GM18867 (cell line): ENCODE measurements around the gene PCSK5.
"Not testable (repeated sequence)": the region's sequence is repeated elsewhere in the genome, so short reads cannot be mapped to it uniquely, and the experiment has no call there.

Experiments used
- ATAC-seq: cut with Tn5 transposase; IDR thresholded peaks from one replicate; pipeline ENCODE4 v1.9.1; 2021; ENCODE audit warnings: mild to moderate bottlenecking, moderate library complexity; ENCODE audit not compliant: unreplicated experiment

PCSK5 gene

GRCh38 chr9:76296561-76297310 is 406.3 kb downstream of the PCSK5 start:
- no peak for ATAC-seq

GRCh38 chr9:76297721-76298239 is 407.3 kb downstream of the PCSK5 start:
- ATAC-seq = no peak

- no peak for ATAC-seq
Measured at GRCh38 chr9:76298521-76299144, 408.2 kb downstream of the PCSK5 start.

- peak; percentile 10 for ATAC-seq
Measured at GRCh38 chr9:76302543-76302942, 412.1 kb downstream of the PCSK5 start.

GRCh38 chr9:76302947-76303550 is 412.6 kb downstream of the PCSK5 start:
- peak; percentile 71 for ATAC-seq

- ATAC-seq = not testable (repeated sequence)
Measured at GRCh38 chr9:76307047-76307446, 416.6 kb downstream of the PCSK5 start.

GRCh38 chr9:76310577-76310976 is 420.1 kb downstream of the PCSK5 start:
- ATAC-seq = no peak

GRCh38 chr9:76310991-76311390 is 420.5 kb downstream of the PCSK5 start:
- ATAC-seq = no peak

- ATAC-seq = no peak
Measured at GRCh38 chr9:76311537-76311936, 421.1 kb downstream of the PCSK5 start.

- no peak for ATAC-seq
Measured at GRCh38 chr9:76313771-76314170, 423.3 kb downstream of the PCSK5 start.

- ATAC-seq = no peak
Measured at GRCh38 chr9:76314321-76314720, 423.8 kb downstream of the PCSK5 start.

- ATAC-seq = no peak
Measured at GRCh38 chr9:76316069-76316468, 425.6 kb downstream of the PCSK5 start.

GRCh38 chr9:76319466-76319865 is 429.0 kb downstream of the PCSK5 start:
- ATAC-seq = not testable (repeated sequence)

GRCh38 chr9:76321195-76321828 is 430.8 kb downstream of the PCSK5 start:
- ATAC-seq = no peak

- no peak for ATAC-seq
Measured at GRCh38 chr9:76322810-76323209, 432.3 kb downstream of the PCSK5 start.

GRCh38 chr9:76323490-76323889 is 433.0 kb downstream of the PCSK5 start:
- no peak for ATAC-seq

GRCh38 chr9:76324030-76324429 is 433.6 kb downstream of the PCSK5 start:
- not testable (repeated sequence) for ATAC-seq

- ATAC-seq = no peak
Measured at GRCh38 chr9:76330034-76330433, 439.6 kb downstream of the PCSK5 start.

- ATAC-seq = no peak
Measured at GRCh38 chr9:76333388-76333787, 442.9 kb downstream of the PCSK5 start.

GRCh38 chr9:76333964-76334363 is 443.5 kb downstream of the PCSK5 start:
- ATAC-seq = no peak

- no peak for ATAC-seq
Measured at GRCh38 chr9:76336027-76336426, 445.6 kb downstream of the PCSK5 start.
